ENCODE data around the gene DNAH8.

- no peak for TF ChIP-seq POLR2A (IDR thresholded peaks at IDR 0.05)
- no peak for TF ChIP-seq CTCF (IDR thresholded peaks at IDR 0.05)
- no peak for TF ChIP-seq POLR2AphosphoS5 (IDR thresholded peaks at IDR 0.05)
- TF ChIP-seq EP300 (IDR thresholded peaks at IDR 0.05): no peak
Measured at GRCh38 chr6:38843798-38844197, 128.7 kb downstream of the DNAH8 start.

All from sigmoid colon (tissue), 4 donors.